ENCODE data around the gene IRF2BP2.
"Not testable (repeated sequence)": the region's sequence is repeated elsewhere in the genome, so short reads cannot be mapped to it uniquely, and the experiment has no call there.

IRF2BP2 gene

GRCh38 chr1:234600418-234601281 is 9.3 kb downstream of the IRF2BP2 start:
- DNase-seq, result peak; percentile 84

- DNase-seq, result peak; percentile 97
Observed at GRCh38 chr1:234599617-234600417, 10.2 kb downstream of the IRF2BP2 start.

GRCh38 chr1:234598974-234599616 is 10.9 kb downstream of the IRF2BP2 start:
- no peak for DNase-seq

GRCh38 chr1:234597894-234598293 is 12.1 kb downstream of the IRF2BP2 start:
- peak; percentile 80 for DNase-seq

- no peak for DNase-seq
Observed at GRCh38 chr1:234595899-234596298, 14.1 kb downstream of the IRF2BP2 start.

GRCh38 chr1:234594575-234594974 is 15.4 kb downstream of the IRF2BP2 start:
- not testable (repeated sequence) for DNase-seq

GRCh38 chr1:234593771-234594504 is 16.0 kb downstream of the IRF2BP2 start:
- DNase-seq, result no peak

GRCh38 chr1:234593109-234593508 is 16.9 kb downstream of the IRF2BP2 start:
- no peak for DNase-seq

GRCh38 chr1:234592240-234592639 is 17.7 kb downstream of the IRF2BP2 start:
- peak; percentile 18 for DNase-seq

- no peak for DNase-seq
Observed at GRCh38 chr1:234591131-234591530, 18.8 kb downstream of the IRF2BP2 start.

- peak; percentile 80 for DNase-seq
Observed at GRCh38 chr1:234589854-234590620, 19.9 kb downstream of the IRF2BP2 start.

- peak; percentile 98 for DNase-seq
Observed at GRCh38 chr1:234589064-234589800, 20.7 kb downstream of the IRF2BP2 start.

- DNase-seq, result peak; percentile 84
Observed at GRCh38 chr1:234588386-234588785, 21.6 kb downstream of the IRF2BP2 start.

GRCh38 chr1:234586892-234587485 is 23.0 kb downstream of the IRF2BP2 start:
- DNase-seq, result no peak

GRCh38 chr1:234586304-234586703 is 23.7 kb downstream of the IRF2BP2 start:
- no peak for DNase-seq

- peak; percentile 68 for DNase-seq
Observed at GRCh38 chr1:234585330-234586055, 24.5 kb downstream of the IRF2BP2 start.

- peak; percentile 79 for DNase-seq
Observed at GRCh38 chr1:234584926-234585325, 25.1 kb downstream of the IRF2BP2 start.

GRCh38 chr1:234584420-234584805 is 25.6 kb downstream of the IRF2BP2 start:
- no peak for DNase-seq

- no peak for DNase-seq
Observed at GRCh38 chr1:234583755-234584419, 26.1 kb downstream of the IRF2BP2 start.
